GM04503 (cell line): ENCODE measurements around the gene ZFYVE9.
"Not testable (repeated sequence)": the region's sequence is repeated elsewhere in the genome, so short reads cannot be mapped to it uniquely, and the experiment has no call there.

Experiments used
- DNase-seq: peaks from one replicate; pipeline ENCODE4 v3.0.0-alpha.2; 2012; ENCODE audit warnings: low read depth

The ZFYVE9 gene

GRCh38 chr1:52141513-52142219, at the start of gene ZFYVE9:
ZFYVE9 (plus strand) TSS chr1:52142089; CDS start chr1:52233207, 91,118 bp downstream.
- DNase-seq = no peak

- not testable (repeated sequence) for DNase-seq
Measured at GRCh38 chr1:52094300-52094699, 47.6 kb upstream of the ZFYVE9 start.

- no peak for DNase-seq
Measured at GRCh38 chr1:52096216-52096615, 45.7 kb upstream of the ZFYVE9 start.

- no peak for DNase-seq
Measured at GRCh38 chr1:52098139-52098871, 43.6 kb upstream of the ZFYVE9 start.

GRCh38 chr1:52102336-52103013, 39.4 kb upstream of the ZFYVE9 start:
- no peak for DNase-seq

- DNase-seq = no peak
Measured at GRCh38 chr1:52111492-52111891, 30.4 kb upstream of the ZFYVE9 start.

GRCh38 chr1:52112489-52112888, 29.4 kb upstream of the ZFYVE9 start:
- DNase-seq = no peak

GRCh38 chr1:52119301-52120079, 22.4 kb upstream of the ZFYVE9 start:
- no peak for DNase-seq

GRCh38 chr1:52122384-52122783, 19.5 kb upstream of the ZFYVE9 start:
- no peak for DNase-seq

- no peak for DNase-seq
Measured at GRCh38 chr1:52123622-52124021, 18.3 kb upstream of the ZFYVE9 start.

GRCh38 chr1:52125736-52126359, 16.0 kb upstream of the ZFYVE9 start:
- no peak for DNase-seq

GRCh38 chr1:52127181-52128180, 14.4 kb upstream of the ZFYVE9 start:
- no peak for DNase-seq

- DNase-seq = peak; percentile 65
Measured at GRCh38 chr1:52139817-52140540, 1.9 kb upstream of the ZFYVE9 start.

- DNase-seq = no peak
Measured at GRCh38 chr1:52140633-52141512, 1.0 kb upstream of the ZFYVE9 start.

GRCh38 chr1:52142220-52143183, 613 bp downstream of the ZFYVE9 start:
- DNase-seq = no peak

- no peak for DNase-seq
Measured at GRCh38 chr1:52145137-52145536, 3.2 kb downstream of the ZFYVE9 start.

GRCh38 chr1:52150445-52150844, 8.6 kb downstream of the ZFYVE9 start:
- not testable (repeated sequence) for DNase-seq

- no peak for DNase-seq
Measured at GRCh38 chr1:52150946-52151345, 9.1 kb downstream of the ZFYVE9 start.
